K562 (cell line): Measurements from ENCODE around the gene TSSK2. TPM values are rescaled to one million over a fixed set of nuclear protein-coding genes. Genes with fewer than 3 reads are reported as not detected.

Experiments used
- ATAC-seq: fragments of 200-7000 bp; cut with Tn5 transposase; 3 replicates; pipeline ENCODE4 v1.9.1; 2020; ENCODE audit warnings: moderate library complexity
- BruUV-seq: library from RNA; stranded (reverse); fragments of 400-500 nt; replicated peaks from 2 replicates; lab custom pipeline; 2021; lab: Mats Ljungman, UMichigan
- CTCF ChIA-PET: fragments of 300-600 bp; formaldehyde crosslinking; extraction: SDS; loops from one replicate; lab custom pipeline; 2021; ENCODE audit warnings: low intra/inter-chr PET ratio; lab: Yijun Ruan, JAX
- POLR2A ChIA-PET: fragments of 300-600, 350-650 bp; sonication (Branson Sonifier 250); formaldehyde crosslinking; extraction: SDS; loops from one replicate; lab custom pipeline; 2021; ENCODE audit warnings: antibody characterized with exemption, inconsistent platforms; lab: Yijun Ruan, JAX
- DNase-seq, 4 experiments: peaks; one replicate each; pipeline versions ENCODE4 v3.0.0 to v3.0.0-alpha.2; 2011 to 2018; ENCODE audit warnings: low spot score in 3 of 4, mixed read lengths in 3 of 4; ENCODE audit errors: extremely low read depth in 1 of 4
- FAIRE-seq: peaks from 2 replicates; lab custom pipeline; 2011; peaks lifted over from hg19 to GRCh38; lab: Jason Lieb, UNC
- H2AFZ ChIP-seq: 2 replicates; pipeline ENCODE4 v1.6.0; 2011; ENCODE audit warnings: low read depth, low read length, control low read depth, inconsistent platforms
- H3K27ac ChIP-seq: fragments of 200-600 bp; 3 replicates; pipeline ENCODE4 v1.8.0; 2011; ENCODE audit warnings: low read depth, mild to moderate bottlenecking, control low read depth, inconsistent platforms, low read length, moderate library complexity, mixed read lengths; ENCODE audit errors: extremely low read depth
- H3K27me3 ChIP-seq, 2 experiments: fragments of 300-600 bp in 1 of 2; 2 replicates in 1 of 2; 3 replicates in 1 of 2; pipeline versions ENCODE4 v1.6.0 to v1.8.0; 2011; ENCODE audit warnings: inconsistent platforms in 2 of 2, low read length in 2 of 2, mild to moderate bottlenecking in 1 of 2, mixed read lengths in 1 of 2, moderate library complexity in 1 of 2; ENCODE audit not compliant: control insufficient read depth in 2 of 2, insufficient read depth in 2 of 2
- H3K36me3 ChIP-seq: fragments of 300-600 bp; 3 replicates; pipeline ENCODE4 v1.8.0; 2011; ENCODE audit warnings: mild to moderate bottlenecking, low read length, inconsistent platforms; ENCODE audit not compliant: control insufficient read depth, insufficient read depth
- H3K4me1 ChIP-seq, 2 experiments: fragments of 200-600 bp in 1 of 2; replicated peaks in 1 of 2; 2 replicates in 1 of 2; 3 replicates in 1 of 2; pipeline versions ENCODE4 v1.5.1 to v1.8.0; 2011; ENCODE audit warnings: inconsistent platforms in 2 of 2, low read length in 2 of 2, mild to moderate bottlenecking in 1 of 2, mixed read lengths in 1 of 2, moderate library complexity in 1 of 2; ENCODE audit not compliant: control insufficient read depth in 2 of 2, insufficient read depth in 2 of 2
- H3K4me2 ChIP-seq: 2 replicates; pipeline ENCODE4 v1.6.1; 2011; ENCODE audit warnings: low read length, control low read depth, inconsistent platforms, mixed read lengths; ENCODE audit not compliant: insufficient read depth
- H3K4me3 ChIP-seq: fragments of 200-600 bp; sonication (generic), shearing (Covaris generic); 2 replicates; pipeline ENCODE4 v1.5.1; 2016; ENCODE audit warnings: control low read depth, inconsistent platforms
- H3K79me2 ChIP-seq: fragments of 200-600 bp; 3 replicates; pipeline ENCODE4 v1.8.0; 2011; ENCODE audit warnings: low read length, inconsistent platforms; ENCODE audit not compliant: control insufficient read depth, insufficient read depth
- H3K9ac ChIP-seq, 2 experiments: 2 replicates each; pipeline versions ENCODE4 v1.6.0 to v1.6.1; 2011; ENCODE audit warnings: low read depth in 2 of 2, low read length in 2 of 2, control low read depth in 1 of 2, inconsistent platforms in 1 of 2, mild to moderate bottlenecking in 1 of 2, mixed read lengths in 1 of 2; ENCODE audit not compliant: insufficient read depth in 1 of 2
- H3K9me1 ChIP-seq: one replicate; pipeline ENCODE4 v1.6.0; 2011; ENCODE audit warnings: inconsistent platforms, mild to moderate bottlenecking, low read length, moderate library complexity; ENCODE audit not compliant: control insufficient read depth, insufficient read depth
- H3K9me3 ChIP-seq: replicated peaks from 2 replicates; pipeline ENCODE4 v1.5.1; 2011; ENCODE audit warnings: low read depth, low read length, inconsistent platforms; ENCODE audit not compliant: control insufficient read depth, insufficient read depth
- H4K20me1 ChIP-seq: replicated peaks from 2 replicates; pipeline ENCODE4 v1.6.1; 2011; ENCODE audit warnings: low read length, inconsistent platforms, mixed read lengths; ENCODE audit not compliant: control insufficient read depth, insufficient read depth
- ASH1L ChIP-seq: fragments of 450-650 bp; IDR thresholded peaks from 2 replicates; pipeline ENCODE4 v1.6.1; 2018; ENCODE audit warnings: borderline replicate concordance, mild to moderate bottlenecking, low read depth; ENCODE audit not compliant: partially characterized antibody
- ATF7 ChIP-seq: fragments of 450-650 bp; IDR thresholded peaks from 2 replicates; pipeline ENCODE4 v1.7.1; 2014; ENCODE audit warnings: mild to moderate bottlenecking, moderate library complexity
- CXXC5 ChIP-seq: fragments of 250-450 bp; sonication (Bioruptor Pico); IDR thresholded peaks from 2 replicates; pipeline ENCODE4 v1.8.0; 2022; ENCODE audit warnings: inconsistent platforms, mild to moderate bottlenecking, moderate library complexity
- ETS2 ChIP-seq: IDR thresholded peaks from 2 replicates; pipeline ENCODE4 v1.6.1; 2016; ENCODE audit warnings: borderline replicate concordance, missing genetic modification characterization, mild to moderate bottlenecking, moderate library complexity, missing compliant biosample characterization; ENCODE audit not compliant: poor library complexity, severe bottlenecking
- EZH2 ChIP-seq: IDR thresholded peaks from 2 replicates; pipeline ENCODE4 v1.6.1; 2012; ENCODE audit warnings: low read depth, mild to moderate bottlenecking, inconsistent platforms, low read length, borderline replicate concordance
- FOXM1 ChIP-seq, 2 experiments: fragments of 450-650 bp in 1 of 2; sonication (generic) in 1 of 2; formaldehyde crosslinking in 1 of 2; IDR thresholded peaks; 2 replicates each; pipeline versions ENCODE4 v1.6.1 to v1.9.0; 2017 to 2022; ENCODE audit warnings: low read depth in 2 of 2, mild to moderate bottlenecking in 2 of 2, missing genetic modification reagents in 1 of 2, moderate library complexity in 1 of 2
- HDGF ChIP-seq: fragments of 450-650 bp; IDR thresholded peaks from 2 replicates; pipeline ENCODE4 v1.6.1; 2016
- JUND ChIP-seq, 2 experiments: IDR thresholded peaks; 2 replicates in 1 of 2; 3 replicates in 1 of 2; pipeline ENCODE4 v1.6.1; 2011; ENCODE audit warnings: borderline replicate concordance in 2 of 2, low read depth in 2 of 2, low read length in 2 of 2, improper control_type of control experiment in 1 of 2, missing biosample characterization in 1 of 2, missing genetic modification characterization in 1 of 2, missing genetic modification reagents in 1 of 2
- MAFK ChIP-seq: IDR thresholded peaks from 2 replicates; pipeline ENCODE4 v1.6.1; 2011; ENCODE audit warnings: low read length, improper control_type of control experiment
- MTF1 ChIP-seq: fragments of 250-450 bp; sonication (Bioruptor Pico); IDR thresholded peaks from 2 replicates; pipeline ENCODE4 v1.9.0; 2021; ENCODE audit warnings: moderate library complexity, mild to moderate bottlenecking, inconsistent platforms, borderline replicate concordance
- NEUROD1 ChIP-seq: fragments of 150-350 bp; IDR thresholded peaks from 2 replicates; pipeline ENCODE4 v1.6.1; 2014; ENCODE audit warnings: borderline replicate concordance, low read length, low read depth; ENCODE audit not compliant: partially characterized antibody
- SNIP1 ChIP-seq: fragments of 450-650 bp; IDR thresholded peaks from 2 replicates; pipeline ENCODE4 v1.7.1; 2017; ENCODE audit warnings: low read depth, mild to moderate bottlenecking
- SRSF7 ChIP-seq: fragments of 200-400 bp; formaldehyde crosslinking; optimal IDR thresholded peaks from 2 replicates; pipeline ENCODE3; 2017; ENCODE audit warnings: mild to moderate bottlenecking, low read depth, low read length
- TAL1 ChIP-seq: fragments of 450-650 bp; IDR thresholded peaks from 2 replicates; pipeline ENCODE4 v1.6.1; 2016; ENCODE audit warnings: mild to moderate bottlenecking
- ZFP1 ChIP-seq: fragments of 450-650 bp; formaldehyde crosslinking; IDR thresholded peaks from 2 replicates; pipeline ENCODE4 v1.4.0; 2020; ENCODE audit warnings: mild to moderate bottlenecking, mixed read lengths
- ZFP30 ChIP-seq: fragments of 250-450 bp; sonication (Bioruptor Pico); IDR thresholded peaks from 2 replicates; pipeline ENCODE4 v1.8.0; 2022; ENCODE audit warnings: moderate library complexity, mild to moderate bottlenecking, inconsistent platforms, borderline replicate concordance
- WGBS: fragments of 100-300 bp; shearing (Covaris generic); methylation state at CpG from one replicate; pipeline ENCODE4 v1.1.6; 2016; ENCODE audit warnings: low coverage, mixed read lengths; ENCODE audit not compliant: insufficient coverage; ENCODE audit errors: missing lambda C conversion rate; 5-methylcytosine and 5-hydroxymethylcytosine counted together
- in situ Hi-C: fragments of 300-500 bp; cut with MboI; formaldehyde crosslinking; loops from 4 replicates; pipeline ENCODE4 v1.15.0; 2018; ENCODE audit warnings: inconsistent platforms, mixed read lengths
- intact Hi-C: fragments of 100-400 bp; cut with micrococcal nuclease; formaldehyde crosslinking; loops from 2 replicates; pipeline ENCODE4 v1.14.2; 2022
- polyA plus RNA-seq, 8 experiments: library from polyadenylated mRNA; depleted of rRNA in 4 of 8; stranded (reverse) in 5 of 8; unstranded in 3 of 8; fragments of >200 nt; fragmentation: Nextera tagmentation in 2 of 8; fragmentation: Illumina TruSeq in 1 of 8; extraction: Ambion mirVana in 2 of 8; extraction: Trizol in 1 of 8; gene quantifications; 2 replicates each; pipeline versions ENCODE4 v1.2.1 to v1.2.3, GENCODE V29; 2011 to 2014; ENCODE audit warnings: inconsistent platforms in 1 of 8, missing spikeins in 1 of 8
- total RNA-seq, 7 experiments: library from RNA; depleted of rRNA in 6 of 7; stranded (reverse); fragments of >200 nt in 6 of 7; fragmentation: Illumina TruSeq in 2 of 7; extraction: Trizol in 2 of 7; gene quantifications; 2 replicates each; pipeline versions ENCODE4 v1.2.1 to v1.2.3, GENCODE V29; 2011 to 2021; ENCODE audit warnings: low replicate concordance in 1 of 7
- TF ChIP-seq, protein P1 (sequence below): fragments of 250-450 bp; sonication (Bioruptor Pico); IDR thresholded peaks from 2 replicates; pipeline ENCODE4 v1.5.0; 2020; ENCODE audit warnings: mild to moderate bottlenecking
- TF ChIP-seq, protein P2 (sequence below): IDR thresholded peaks from 3 replicates; pipeline ENCODE4 v1.6.1; 2011; ENCODE audit warnings: borderline replicate concordance, mild to moderate bottlenecking; ENCODE audit not compliant: insufficient read length, insufficient read depth
- TF ChIP-seq, protein P3 (sequence below): fragments of 250-450 bp; sonication (Bioruptor Pico); IDR thresholded peaks from 2 replicates; pipeline ENCODE4 v1.8.0; 2021; ENCODE audit warnings: borderline replicate concordance, mild to moderate bottlenecking, moderate library complexity; ENCODE audit not compliant: poor library complexity, severe bottlenecking

Gene TSSK2
- total and polyA plus RNA-seq, 9 of the 15 experiments (the other 6 are each of a cell fraction or from before 2014, with no cell fraction given) = 0.04 TPM; not detected in 8

DNA sequence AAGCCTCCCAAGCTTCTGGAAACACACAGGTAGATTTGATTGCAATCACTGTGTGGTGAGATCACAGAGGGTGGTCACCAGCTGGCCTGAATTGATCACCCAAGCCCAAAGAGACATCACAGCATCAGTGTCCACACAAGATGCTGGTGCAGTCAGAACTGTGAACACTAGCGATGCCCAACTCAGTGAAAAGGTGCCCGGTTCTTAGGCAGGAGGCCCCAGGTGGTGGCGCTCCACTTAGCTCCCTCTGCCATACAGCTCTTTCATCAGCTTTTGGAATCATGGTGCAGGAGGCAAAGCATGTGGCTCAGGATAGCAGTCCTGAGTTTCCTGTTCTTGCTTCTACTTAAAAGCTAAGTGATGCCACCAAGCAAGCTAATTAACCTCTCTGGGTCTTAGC is 20.0 kb upstream of the TSSK2 start:
- Histone ChIP-seq H3K27ac (peak overlapping the region; percentile 6; the same call in 1 of the 3 replicates), H3K4me1 (peaks cover 44 to 55% of the 10 kb centered on the region in 2 experiments), H4K20me1 (peaks cover 46% of the 10 kb centered on the region), H3K79me2 (peaks cover 96% of the 10 kb centered on the region), H2AFZ (no peak overlapping the region), H3K27me3 (no peaks in the 10 kb centered on the region), H3K9ac (peak overlapping the region; percentile 1 to 51; a peak in 2 of 4 replicates), H3K9me3 (no peaks in the 10 kb centered on the region), H3K36me3 (peaks cover 47% of the 10 kb centered on the region), H3K4me3 (no peak overlapping the region), H3K9me1 (peaks cover 24% of the 10 kb centered on the region), H3K4me2 (peak overlapping the region; percentile 2; the same call in 1 of the 2 replicates)
- intact Hi-C loops (loop anchor here (10.0 kb wide), 1 partner anchor 184 kb away; the partner anchor contains the start of gene CLTCL1), in situ Hi-C loops (no loop called here)
- peak in 1 of 4 experiments; percentile 61 for DNase-seq
- peak; percentile 1 for ATAC-seq
- no peak for FAIRE-seq
- POLR2A ChIA-PET = interaction anchor here (0.5 to 4.4 kb wide), 19 partner anchors 9 to 900 kb away, joined by 3 to 56 read pairs (median 5); partner anchors contain the start of genes C22orf39, DGCR2 and SLC25A1
- CTCF ChIA-PET = no interaction called here
- 91% methylated on average over 3 of the region's 3 CpGs for WGBS
- TSS peak; percentile 1 for BruUV-seq
- peak; percentile 40 for TF ChIP-seq NEUROD1
- TF ChIP-seq ZFP1 (CRISPR knock-in tag) = no peak
- no peak for TF ChIP-seq HDGF
- TF ChIP-seq SRSF7 = no peak
- peak; percentile 18; the same call in 1 of the 2 replicates for TF ChIP-seq MAFK
- no peak for TF ChIP-seq ASH1L
- TF ChIP-seq TAL1 = no peak
- no peak for TF ChIP-seq ZFP30 (CRISPR knock-in tag)
- TF ChIP-seq JUND (IDR thresholded peaks at IDR 0.05; ENCODE audit: borderline replicate concordance, low read depth, low read length) = no peak
- TF ChIP-seq JUND (tag; IDR thresholded peaks at IDR 0.05; ENCODE audit: borderline replicate concordance, low read depth, low read length) = 0 out of 3 replicates have a peak, but pooled peaks have one; percentile 40
- TF ChIP-seq, protein P1, sequence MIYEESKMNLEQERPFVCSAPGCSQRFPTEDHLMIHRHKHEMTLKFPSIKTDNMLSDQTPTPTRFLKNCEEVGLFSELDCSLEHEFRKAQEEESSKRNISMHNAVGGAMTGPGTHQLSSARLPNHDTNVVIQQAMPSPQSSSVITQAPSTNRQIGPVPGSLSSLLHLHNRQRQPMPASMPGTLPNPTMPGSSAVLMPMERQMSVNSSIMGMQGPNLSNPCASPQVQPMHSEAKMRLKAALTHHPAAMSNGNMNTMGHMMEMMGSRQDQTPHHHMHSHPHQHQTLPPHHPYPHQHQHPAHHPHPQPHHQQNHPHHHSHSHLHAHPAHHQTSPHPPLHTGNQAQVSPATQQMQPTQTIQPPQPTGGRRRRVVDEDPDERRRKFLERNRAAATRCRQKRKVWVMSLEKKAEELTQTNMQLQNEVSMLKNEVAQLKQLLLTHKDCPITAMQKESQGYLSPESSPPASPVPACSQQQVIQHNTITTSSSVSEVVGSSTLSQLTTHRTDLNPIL (CRISPR knock-in tag) = no peak
- TF ChIP-seq CXXC5 (CRISPR knock-in tag) = peak; percentile 28; the same call in 1 of the 2 replicates
- TF ChIP-seq SNIP1 = no peak
- no peak for TF ChIP-seq ETS2 (tag)
- TF ChIP-seq FOXM1 (IDR thresholded peaks at IDR 0.05; ENCODE audit: low read depth) = no peak
- no peak for TF ChIP-seq FOXM1 (CRISPR knock-in tag; IDR thresholded peaks at IDR 0.05; ENCODE audit: low read depth)
- TF ChIP-seq MTF1 (CRISPR knock-in tag) = no peak
- TF ChIP-seq, protein P2, sequence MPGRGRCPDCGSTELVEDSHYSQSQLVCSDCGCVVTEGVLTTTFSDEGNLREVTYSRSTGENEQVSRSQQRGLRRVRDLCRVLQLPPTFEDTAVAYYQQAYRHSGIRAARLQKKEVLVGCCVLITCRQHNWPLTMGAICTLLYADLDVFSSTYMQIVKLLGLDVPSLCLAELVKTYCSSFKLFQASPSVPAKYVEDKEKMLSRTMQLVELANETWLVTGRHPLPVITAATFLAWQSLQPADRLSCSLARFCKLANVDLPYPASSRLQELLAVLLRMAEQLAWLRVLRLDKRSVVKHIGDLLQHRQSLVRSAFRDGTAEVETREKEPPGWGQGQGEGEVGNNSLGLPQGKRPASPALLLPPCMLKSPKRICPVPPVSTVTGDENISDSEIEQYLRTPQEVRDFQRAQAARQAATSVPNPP = no peak
- TF ChIP-seq ATF7 = peak; percentile 50; the same call in 1 of the 2 replicates
- no peak for TF ChIP-seq EZH2
- TF ChIP-seq, protein P3, sequence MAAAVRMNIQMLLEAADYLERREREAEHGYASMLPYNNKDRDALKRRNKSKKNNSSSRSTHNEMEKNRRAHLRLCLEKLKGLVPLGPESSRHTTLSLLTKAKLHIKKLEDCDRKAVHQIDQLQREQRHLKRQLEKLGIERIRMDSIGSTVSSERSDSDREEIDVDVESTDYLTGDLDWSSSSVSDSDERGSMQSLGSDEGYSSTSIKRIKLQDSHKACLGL = peak; percentile 23
